HG02885 (cell line): ENCODE measurements around the gene GLIPR1L2.

Experiments used
- ATAC-seq: cut with Tn5 transposase; IDR thresholded peaks from one replicate; pipeline ENCODE4 v1.9.1; 2021; ENCODE audit warnings: mild to moderate bottlenecking; ENCODE audit not compliant: unreplicated experiment, poor library complexity

Gene GLIPR1L2

GRCh38 chr12:75471902-75472890, 81.3 kb downstream of the GLIPR1L2 start:
- ATAC-seq = peak; percentile 68

- no peak for ATAC-seq
Measured at GRCh38 chr12:75474116-75474515, 83.2 kb downstream of the GLIPR1L2 start.

- no peak for ATAC-seq
Measured at GRCh38 chr12:75476071-75476470, 85.2 kb downstream of the GLIPR1L2 start.

GRCh38 chr12:75477137-75477536, 86.2 kb downstream of the GLIPR1L2 start:
- ATAC-seq = no peak

- ATAC-seq = peak; percentile 32
Measured at GRCh38 chr12:75478116-75478794, 87.4 kb downstream of the GLIPR1L2 start.

- peak; percentile 30 for ATAC-seq
Measured at GRCh38 chr12:75479963-75480461, 89.1 kb downstream of the GLIPR1L2 start.

GRCh38 chr12:75480469-75480949, 89.6 kb downstream of the GLIPR1L2 start, which contains the start of gene GLIPR1:
Gene GLIPR1 (plus strand): TSS chr12:75480755. CDS start chr12:75480881, 126 bp downstream.
- peak; percentile 88 for ATAC-seq

GRCh38 chr12:75481013-75481705, 90.3 kb downstream of the GLIPR1L2 start:
- ATAC-seq = peak; percentile 18

- no peak for ATAC-seq
Measured at GRCh38 chr12:75481774-75482173, 90.9 kb downstream of the GLIPR1L2 start.
